ENCODE results near the gene AKT3. TPM values are rescaled to one million over a fixed set of nuclear protein-coding genes. Genes with fewer than 3 reads are reported as not detected.

The AKT3 gene
- total RNA-seq, 1 donor from 2014 or later = 107 TPM

DNA sequence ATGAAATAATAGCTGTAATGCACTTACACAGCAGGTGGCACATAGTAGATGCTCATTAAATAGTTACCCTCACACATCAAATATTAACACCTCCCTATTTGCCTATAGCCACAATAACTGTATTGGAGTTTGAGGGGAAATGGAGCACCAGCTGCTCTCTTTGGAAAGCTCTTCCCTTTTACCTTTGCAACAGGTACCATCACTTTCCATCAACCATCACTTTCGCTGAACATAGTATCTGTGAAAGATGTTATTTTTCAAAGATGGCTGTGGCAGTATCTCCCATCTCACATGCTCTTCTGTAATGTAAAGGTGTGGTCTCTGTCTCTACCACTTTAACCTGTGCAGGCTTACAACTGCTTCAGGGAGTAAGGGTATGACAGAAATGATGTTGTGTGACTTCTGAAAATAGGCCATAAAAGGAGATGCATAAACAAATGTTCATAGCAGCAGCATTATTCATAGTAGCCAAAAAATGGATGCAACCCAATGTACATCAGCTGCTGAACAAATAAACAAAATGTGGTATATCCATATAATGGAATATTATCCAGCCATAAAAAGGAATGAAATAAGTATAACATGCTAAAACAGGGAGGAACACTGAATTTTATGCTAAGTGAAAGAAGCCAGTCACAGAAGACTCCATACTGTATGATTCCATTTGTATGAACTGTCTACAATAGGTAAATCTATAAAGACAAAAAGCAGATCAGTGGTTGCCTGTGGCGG, 288.3 kb downstream of the AKT3 start:
- H3K27me3 Mint-ChIP-seq (ENCODE audit: unreplicated experiment) = no peaks in the 10 kb centered on the region
- no peak overlapping the region for H3K27ac Mint-ChIP-seq (ENCODE audit: unreplicated experiment)
- no peak overlapping the region for H3K4me3 Mint-ChIP-seq (ENCODE audit: unreplicated experiment)
- H3K36me3 Mint-ChIP-seq (ENCODE audit: unreplicated experiment) = peaks cover 35% of the 10 kb centered on the region
- H3K9me3 Mint-ChIP-seq (ENCODE audit: unreplicated experiment) = peaks cover 11% of the 10 kb centered on the region
- H3K4me1 Mint-ChIP-seq (ENCODE audit: unreplicated experiment) = peaks cover 9% of the 10 kb centered on the region
- DNase-seq (ENCODE audit: extremely low spot score, unreplicated experiment) = no peak
- TF ChIP-seq, protein P1, sequence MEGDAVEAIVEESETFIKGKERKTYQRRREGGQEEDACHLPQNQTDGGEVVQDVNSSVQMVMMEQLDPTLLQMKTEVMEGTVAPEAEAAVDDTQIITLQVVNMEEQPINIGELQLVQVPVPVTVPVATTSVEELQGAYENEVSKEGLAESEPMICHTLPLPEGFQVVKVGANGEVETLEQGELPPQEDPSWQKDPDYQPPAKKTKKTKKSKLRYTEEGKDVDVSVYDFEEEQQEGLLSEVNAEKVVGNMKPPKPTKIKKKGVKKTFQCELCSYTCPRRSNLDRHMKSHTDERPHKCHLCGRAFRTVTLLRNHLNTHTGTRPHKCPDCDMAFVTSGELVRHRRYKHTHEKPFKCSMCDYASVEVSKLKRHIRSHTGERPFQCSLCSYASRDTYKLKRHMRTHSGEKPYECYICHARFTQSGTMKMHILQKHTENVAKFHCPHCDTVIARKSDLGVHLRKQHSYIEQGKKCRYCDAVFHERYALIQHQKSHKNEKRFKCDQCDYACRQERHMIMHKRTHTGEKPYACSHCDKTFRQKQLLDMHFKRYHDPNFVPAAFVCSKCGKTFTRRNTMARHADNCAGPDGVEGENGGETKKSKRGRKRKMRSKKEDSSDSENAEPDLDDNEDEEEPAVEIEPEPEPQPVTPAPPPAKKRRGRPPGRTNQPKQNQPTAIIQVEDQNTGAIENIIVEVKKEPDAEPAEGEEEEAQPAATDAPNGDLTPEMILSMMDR (IDR thresholded peaks at IDR 0.05) = no peak

DNA sequence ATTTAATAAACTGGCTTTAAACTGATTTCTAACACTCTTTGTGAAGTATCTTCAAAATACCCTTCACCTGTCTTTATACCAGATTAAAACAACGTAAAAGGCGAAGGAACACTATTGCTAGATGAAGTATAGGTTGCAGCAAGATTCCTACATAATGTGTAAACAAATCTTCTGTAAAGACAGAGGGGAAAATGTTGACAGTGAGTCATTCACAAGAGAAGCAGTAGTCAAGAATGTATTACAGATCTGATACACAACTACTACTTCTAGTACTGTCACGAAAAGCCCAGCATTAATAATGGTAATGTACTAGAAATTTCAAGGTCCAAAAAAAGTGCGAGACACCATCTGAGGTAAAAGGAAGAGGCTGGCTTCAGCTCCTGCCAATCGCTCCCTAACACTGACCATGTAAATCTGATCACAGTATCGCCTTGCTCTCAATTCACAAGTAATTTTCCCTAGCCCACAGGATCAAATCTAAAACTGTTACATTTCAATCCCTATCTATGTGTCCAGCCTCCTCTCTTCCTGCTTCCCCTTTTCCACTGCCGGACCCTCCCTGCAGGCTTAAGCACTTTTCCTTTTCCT, 290.4 kb downstream of the AKT3 start:
- Mint-ChIP-seq H3K4me1 (ENCODE audit: unreplicated experiment) (peaks cover 7% of the 10 kb centered on the region), H3K27me3 (ENCODE audit: unreplicated experiment) (no peaks in the 10 kb centered on the region), H3K27ac (ENCODE audit: unreplicated experiment) (no peak overlapping the region), H3K9me3 (ENCODE audit: unreplicated experiment) (peaks cover 11% of the 10 kb centered on the region), H3K36me3 (ENCODE audit: unreplicated experiment) (peaks cover 29% of the 10 kb centered on the region), H3K4me3 (ENCODE audit: unreplicated experiment) (no peak overlapping the region)
- TF ChIP-seq, protein P1 (IDR thresholded peaks at IDR 0.05) = no peak
- DNase-seq (ENCODE audit: extremely low spot score, unreplicated experiment) = no peak

DNA sequence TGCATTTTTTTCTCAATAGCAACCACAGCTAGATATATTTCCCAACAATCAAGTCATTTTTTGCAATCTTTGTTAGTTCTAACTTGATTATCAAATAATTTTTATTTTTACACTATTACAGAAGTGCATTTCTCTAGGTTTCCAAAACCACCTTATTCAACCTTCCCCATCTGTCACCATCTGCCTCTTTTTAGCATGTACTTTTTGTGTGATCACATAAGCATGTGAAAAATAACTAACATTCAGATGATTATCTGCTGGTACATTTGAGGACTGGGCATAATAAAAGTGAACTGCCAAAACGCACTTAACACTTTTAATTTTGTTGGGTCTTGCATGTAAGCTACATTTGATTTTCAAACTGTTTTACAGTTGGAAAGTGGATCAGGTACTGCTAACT, 291.5 kb downstream of the AKT3 start:
- Mint-ChIP-seq H3K4me1 (ENCODE audit: unreplicated experiment) (peaks cover 4% of the 10 kb centered on the region), H3K27me3 (ENCODE audit: unreplicated experiment) (no peaks in the 10 kb centered on the region), H3K9me3 (ENCODE audit: unreplicated experiment) (peaks cover 11% of the 10 kb centered on the region), H3K36me3 (ENCODE audit: unreplicated experiment) (peaks cover 29% of the 10 kb centered on the region), H3K27ac (ENCODE audit: unreplicated experiment) (no peak overlapping the region), H3K4me3 (ENCODE audit: unreplicated experiment) (no peak overlapping the region)
- TF ChIP-seq, protein P1 (IDR thresholded peaks at IDR 0.05) = no peak
- DNase-seq (ENCODE audit: extremely low spot score, unreplicated experiment) = no peak

DNA sequence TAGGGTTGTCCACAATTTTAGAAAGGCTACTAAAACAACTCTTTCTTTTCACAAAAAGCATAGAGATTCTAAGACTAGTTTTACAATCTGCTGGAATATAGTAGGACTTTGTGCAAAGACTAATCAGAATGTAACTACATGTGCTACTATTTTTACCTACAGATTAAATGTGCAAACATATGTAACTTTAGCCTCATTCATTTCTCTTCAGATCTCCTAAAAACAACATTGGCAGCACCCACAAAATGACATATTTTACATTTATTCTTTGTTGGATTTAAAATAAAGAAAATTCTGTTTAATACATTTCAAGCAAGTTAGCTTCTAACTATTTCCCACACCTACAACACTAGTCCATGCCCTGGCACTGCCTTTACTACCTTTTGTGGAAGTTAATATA, 292.2 kb downstream of the AKT3 start:
- no peak for DNase-seq (ENCODE audit: extremely low spot score, unreplicated experiment)
- TF ChIP-seq, protein P1 (IDR thresholded peaks at IDR 0.05) = no peak
- Mint-ChIP-seq H3K4me3 (ENCODE audit: unreplicated experiment) (no peak overlapping the region), H3K4me1 (ENCODE audit: unreplicated experiment) (peaks cover 4% of the 10 kb centered on the region), H3K27me3 (ENCODE audit: unreplicated experiment) (no peaks in the 10 kb centered on the region), H3K9me3 (ENCODE audit: unreplicated experiment) (peaks cover 11% of the 10 kb centered on the region), H3K27ac (ENCODE audit: unreplicated experiment) (no peak overlapping the region), H3K36me3 (ENCODE audit: unreplicated experiment) (peaks cover 30% of the 10 kb centered on the region)

DNA sequence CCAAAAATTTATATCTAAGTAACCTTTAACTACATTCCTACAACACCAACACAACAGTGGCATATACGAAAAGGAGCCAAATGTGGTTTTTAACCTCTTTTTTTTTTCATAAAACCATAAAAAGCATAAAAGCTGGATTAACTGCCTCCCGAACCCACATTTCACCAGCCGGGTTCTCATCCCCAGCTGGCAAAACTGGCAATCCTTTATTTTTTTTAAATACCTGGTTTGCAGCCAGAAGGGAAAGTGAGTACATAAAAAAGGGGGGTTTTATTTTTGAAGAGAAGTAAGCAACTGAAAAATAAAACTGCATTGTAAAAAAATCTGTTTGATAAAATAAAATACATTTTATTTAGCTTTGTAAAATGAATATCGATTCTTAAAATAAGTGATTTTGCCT, 295.4 kb downstream of the AKT3 start:
- H3K36me3 Mint-ChIP-seq (ENCODE audit: unreplicated experiment) = peaks cover 16% of the 10 kb centered on the region
- no peak for DNase-seq (ENCODE audit: extremely low spot score, unreplicated experiment)
- TF ChIP-seq, protein P1 (IDR thresholded peaks at IDR 0.05) = no peak
- H3K4me1 Mint-ChIP-seq (ENCODE audit: unreplicated experiment) = peaks cover 9% of the 10 kb centered on the region
- no peaks in the 10 kb centered on the region for H3K9me3 Mint-ChIP-seq (ENCODE audit: unreplicated experiment)
- no peak overlapping the region for H3K27ac Mint-ChIP-seq (ENCODE audit: unreplicated experiment)
- no peaks in the 10 kb centered on the region for H3K27me3 Mint-ChIP-seq (ENCODE audit: unreplicated experiment)
- no peak overlapping the region for H3K4me3 Mint-ChIP-seq (ENCODE audit: unreplicated experiment)
